Lower leg skin (tissue), 4 donors: ENCODE measurements around the gene IFT43. TPM values are rescaled to one million over a fixed set of nuclear protein-coding genes. Genes with fewer than 3 reads are reported as not detected.

Experiments
- DNase-seq, 2 donors: peaks; one replicate each; pipeline ENCODE4 v3.0.0-alpha.2; 2019; ENCODE audit warnings: low spot score in 2 of 2
- H3K4me3 ChIP-seq: fragments of 200-600 bp; sonication (generic); 2 replicates; pipeline ENCODE4 v1.5.1; 2017; ENCODE audit warnings: mild to moderate bottlenecking, low read depth; ENCODE audit not compliant: poor library complexity, severe bottlenecking
- CTCF ChIP-seq, 3 donors: fragments of 450-650 bp; IDR thresholded peaks; one replicate each; pipeline ENCODE4 v1.5.1; 2016; ENCODE audit warnings: antibody characterized with exemption in 3 of 3, mild to moderate bottlenecking in 3 of 3, moderate library complexity in 2 of 3
- POLR2A ChIP-seq, 2 donors: fragments of 450-650 bp; IDR thresholded peaks; one replicate each; pipeline ENCODE4 v1.6.1; 2016 to 2017; ENCODE audit warnings: antibody characterized with exemption in 2 of 2, mild to moderate bottlenecking in 1 of 2, moderate library complexity in 1 of 2
- WGBS, 2 donors: methylation state at CpG; one replicate each; pipeline ENCODE4 v1.1.5; 2018; 5-methylcytosine and 5-hydroxymethylcytosine counted together
- intact Hi-C: fragments of 100-400 bp; cut with DNase I; formaldehyde crosslinking; loops from one replicate; pipeline ENCODE4 v1.15.0; 2023; ENCODE audit warnings: low total_unique reads
- total RNA-seq, 4 donors: library from RNA; depleted of rRNA; stranded (reverse); fragments of >200 nt; gene quantifications; one replicate each; pipeline ENCODE4 v1.1.0, GENCODE V29; 2016

IFT43 gene
- total RNA-seq, 4 donors from 2014 or later, result 18.1 to 30.9 (median 19.7) TPM

DNA sequence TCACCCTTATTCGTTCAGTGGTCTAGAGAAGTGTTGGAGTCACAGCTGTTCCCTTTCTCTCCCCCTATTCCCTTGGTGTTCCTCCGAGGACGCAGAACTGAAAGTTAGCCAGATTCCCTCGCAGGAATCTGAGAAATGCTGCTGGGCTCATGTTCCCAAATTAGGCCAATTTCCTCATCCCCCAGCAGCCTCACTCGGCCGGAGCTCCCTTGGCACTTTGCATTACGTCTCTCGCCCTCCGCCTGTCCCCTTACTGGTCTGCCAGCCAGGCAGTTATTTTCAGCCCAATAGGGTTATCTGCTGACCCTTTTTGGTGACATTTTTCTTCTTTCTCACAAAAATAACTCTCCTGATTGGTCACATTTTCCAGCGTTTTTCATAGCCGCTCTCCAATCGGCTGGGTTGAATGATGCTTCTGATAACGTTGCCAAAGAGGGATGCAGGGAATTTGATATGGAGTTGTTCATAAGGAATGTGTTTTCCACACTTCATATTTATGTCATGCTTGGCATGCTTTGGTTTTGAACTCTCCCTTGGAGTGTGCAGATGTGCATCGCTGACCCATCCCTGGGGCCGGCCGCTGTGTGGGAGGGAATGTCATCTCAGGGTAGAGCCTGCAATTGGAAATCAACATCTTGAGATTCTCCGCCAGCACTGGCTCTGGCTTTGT lies 9.9 kb downstream of the IFT43 start:
- intact Hi-C loops, result no loop called here
- TF ChIP-seq CTCF (IDR thresholded peaks at IDR 0.05) (no peak), POLR2A (IDR thresholded peaks at IDR 0.05) (no peak)
- DNase-seq, result no peak
- WGBS, 2 donors, result 74 to 75% methylated on average over 17 of the region's 17 CpGs
- no peak overlapping the region for H3K4me3 ChIP-seq

GRCh38 chr14:75996488-75996887 lies 10.9 kb downstream of the IFT43 start:
- intact Hi-C loops, result no loop called here
- 84 to 88% methylated on average over 1 of the region's 1 CpG for WGBS, 2 donors

GRCh38 chr14:75999511-76000190 lies 14.1 kb downstream of the IFT43 start:
- no peak for TF ChIP-seq POLR2A (IDR thresholded peaks at IDR 0.05)
- no peak for TF ChIP-seq CTCF (IDR thresholded peaks at IDR 0.05)
- no peak overlapping the region for H3K4me3 ChIP-seq
- no peak for DNase-seq
- intact Hi-C loops, result no loop called here
- WGBS, 2 donors, result 79 to 87% methylated on average over 6 of the region's 6 CpGs

More at GRCh38 chr14:75996488-75996887, 10.9 kb downstream of the IFT43 start:
- TF ChIP-seq CTCF (IDR thresholded peaks at IDR 0.05) (no peak), POLR2A (IDR thresholded peaks at IDR 0.05) (no peak)
- no peak overlapping the region for H3K4me3 ChIP-seq
- no peak for DNase-seq

DNA sequence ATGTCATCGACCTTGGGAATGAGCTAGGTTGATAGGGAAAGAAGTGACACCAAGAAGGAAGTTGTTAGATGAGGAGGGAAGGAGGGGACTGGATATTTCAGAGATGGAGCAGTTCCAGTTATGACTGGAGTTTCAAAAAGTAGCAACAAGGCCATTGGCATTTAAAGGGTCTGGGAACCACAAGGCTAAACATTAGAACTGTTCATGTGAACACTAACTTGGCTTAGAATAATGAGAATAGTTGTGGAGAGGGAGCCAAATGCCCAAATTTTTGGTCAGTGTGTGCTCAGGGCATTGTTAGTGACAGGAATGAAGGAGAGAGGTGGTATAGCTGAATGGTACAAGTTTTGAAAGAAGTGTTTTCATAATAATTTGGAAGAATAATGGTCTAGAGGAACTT lies 16.8 kb downstream of the IFT43 start:
- 91 to 100% methylated on average over 1 of the region's 1 CpG for WGBS, 2 donors
- H3K4me3 ChIP-seq, result no peak overlapping the region
- TF ChIP-seq CTCF (IDR thresholded peaks at IDR 0.05) (no peak), POLR2A (IDR thresholded peaks at IDR 0.05) (no peak)
- DNase-seq, result no peak
- intact Hi-C loops, result no loop called here

- no peak overlapping the region for H3K4me3 ChIP-seq
- WGBS, 2 donors, result 87 to 91% methylated on average over 2 of the region's 2 CpGs
- intact Hi-C loops, result no loop called here
- no peak for DNase-seq
- TF ChIP-seq CTCF (IDR thresholded peaks at IDR 0.05), result no peak
- no peak for TF ChIP-seq POLR2A (IDR thresholded peaks at IDR 0.05)
These were observed 20.7 kb downstream of the IFT43 start for GRCh38 chr14:76006253-76006652.
